GM19397 (cell line): ENCODE measurements around the gene EIF4E3.

ENCODE experiments used
- ATAC-seq: cut with Tn5 transposase; IDR thresholded peaks from one replicate; pipeline ENCODE4 v1.9.1; 2021; ENCODE audit warnings: mild to moderate bottlenecking, moderate library complexity; ENCODE audit not compliant: unreplicated experiment

EIF4E3 gene

GRCh38 chr3:71723452-71724170 lies 1.6 kb downstream of the EIF4E3 start:
- ATAC-seq = no peak

DNA sequence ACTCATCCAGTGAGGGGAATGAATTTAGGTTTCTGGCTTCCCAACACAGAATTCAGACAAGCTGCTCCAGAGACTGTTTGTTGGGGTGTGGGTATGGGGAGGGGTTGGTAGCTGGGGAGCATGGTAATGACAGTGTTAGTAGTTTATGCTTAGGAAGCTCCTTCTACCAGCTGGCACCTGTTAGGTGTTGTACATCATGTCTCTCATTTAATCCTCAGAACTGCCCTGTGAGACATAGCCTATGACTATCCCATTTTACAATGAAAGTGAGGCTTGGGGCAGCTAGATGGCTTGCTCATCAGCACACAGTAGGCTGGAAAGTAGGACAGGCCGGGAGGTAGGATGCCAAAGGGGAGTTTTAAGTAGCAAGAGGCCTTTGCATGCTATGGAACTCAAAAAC lies 2.5 kb downstream of the EIF4E3 start:
- ATAC-seq = no peak

GRCh38 chr3:71721651-71722157 lies 3.5 kb downstream of the EIF4E3 start:
- ATAC-seq = no peak

DNA sequence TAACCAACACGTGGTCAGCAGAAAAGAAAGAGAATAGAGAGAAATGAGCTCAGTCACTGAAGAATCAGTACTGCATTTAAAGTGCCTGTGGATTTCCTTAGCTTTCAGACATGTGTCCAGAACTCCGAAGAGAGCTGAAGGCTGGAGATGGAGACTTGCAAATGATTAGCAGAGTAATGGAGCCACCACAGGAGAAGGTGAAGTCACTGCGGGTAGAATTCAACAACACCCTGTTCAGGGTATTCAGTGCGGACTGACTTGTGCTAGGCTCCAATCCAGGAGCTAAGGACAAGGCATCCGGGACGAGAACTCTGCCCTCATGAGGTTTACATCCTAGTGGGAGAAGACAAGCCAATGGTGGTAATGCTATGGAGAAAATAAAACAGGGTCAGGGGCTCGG lies 4.2 kb downstream of the EIF4E3 start:
- ATAC-seq = no peak

GRCh38 chr3:71718072-71718471 lies 7.1 kb downstream of the EIF4E3 start:
- ATAC-seq = no peak

GRCh38 chr3:71714595-71714994 lies 10.6 kb downstream of the EIF4E3 start:
- ATAC-seq = no peak

DNA sequence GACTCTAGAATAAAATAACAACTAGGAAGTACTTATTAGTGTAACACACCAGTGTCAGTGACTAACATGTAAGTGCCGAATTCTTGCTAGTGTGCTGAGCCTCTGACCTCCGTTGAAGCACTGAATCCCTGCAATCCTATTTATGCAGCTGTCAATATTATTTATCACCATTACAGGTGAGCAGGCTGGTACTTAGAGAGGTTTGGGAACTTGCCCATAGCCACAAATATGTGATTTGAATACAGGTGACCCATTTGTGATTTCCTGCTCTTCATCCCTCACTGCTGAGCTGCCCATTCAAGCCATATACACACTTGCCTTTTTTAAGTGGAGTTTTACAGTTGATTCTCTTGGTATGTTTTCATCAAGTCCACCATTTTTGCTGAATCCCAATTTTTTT lies 12.2 kb downstream of the EIF4E3 start:
- ATAC-seq = no peak

DNA sequence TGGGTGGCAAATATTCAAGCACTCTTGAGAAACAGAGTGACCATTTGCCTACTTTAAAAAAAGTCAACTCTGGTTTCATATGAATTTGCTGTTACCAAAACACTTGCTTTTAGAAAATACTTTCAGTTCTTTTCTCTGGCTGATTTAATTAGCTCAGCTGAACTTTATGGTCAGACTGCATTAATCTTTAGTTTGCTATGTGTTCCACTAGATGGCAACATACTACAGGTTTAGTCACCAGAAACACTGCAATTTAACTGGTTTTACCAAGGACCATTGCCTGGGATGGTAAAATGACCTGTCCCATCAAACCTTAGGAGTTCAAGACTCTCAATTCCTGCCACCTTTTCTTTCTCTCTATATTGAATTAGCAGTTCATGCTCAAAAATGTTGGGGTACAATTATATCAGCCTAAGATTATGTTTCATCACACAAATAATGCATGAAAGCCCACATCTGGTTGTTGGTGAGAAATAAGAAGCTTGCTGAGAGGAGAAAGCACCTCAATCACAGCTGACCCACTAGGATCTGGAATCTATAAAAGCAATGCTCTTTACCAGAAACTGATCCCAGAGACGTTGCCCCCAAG lies 14.2 kb downstream of the EIF4E3 start:
- ATAC-seq = peak; percentile 70

DNA sequence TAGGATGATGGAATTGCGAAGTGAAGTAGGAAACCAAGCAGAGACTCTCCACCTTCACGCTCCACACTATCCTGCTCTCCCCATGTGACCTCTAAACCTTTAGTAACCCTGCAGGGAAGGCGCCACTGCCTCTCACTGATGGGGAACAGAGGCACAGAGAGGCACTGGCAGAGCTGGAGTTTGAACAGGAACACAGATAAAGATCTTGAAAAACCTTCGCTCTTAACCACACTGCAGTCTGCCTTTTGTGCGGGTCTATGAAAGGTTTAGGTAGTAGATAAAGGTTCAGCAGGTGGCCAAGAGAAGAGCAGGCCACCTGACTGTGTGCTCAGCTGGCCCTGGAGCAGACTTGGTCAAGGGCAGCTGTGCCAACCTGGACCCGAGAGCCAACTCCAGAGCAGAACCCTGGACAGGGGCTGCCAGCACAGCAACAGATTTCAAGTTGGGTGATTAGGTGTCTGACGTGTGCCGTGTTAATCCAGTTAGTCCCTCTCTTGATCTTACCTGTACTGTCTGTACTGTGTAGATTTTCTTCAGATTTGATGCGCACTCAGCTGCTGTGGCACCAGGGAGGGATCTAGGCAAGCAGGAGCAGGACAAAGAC lies 15.2 kb downstream of the EIF4E3 start:
- no peak for ATAC-seq

DNA sequence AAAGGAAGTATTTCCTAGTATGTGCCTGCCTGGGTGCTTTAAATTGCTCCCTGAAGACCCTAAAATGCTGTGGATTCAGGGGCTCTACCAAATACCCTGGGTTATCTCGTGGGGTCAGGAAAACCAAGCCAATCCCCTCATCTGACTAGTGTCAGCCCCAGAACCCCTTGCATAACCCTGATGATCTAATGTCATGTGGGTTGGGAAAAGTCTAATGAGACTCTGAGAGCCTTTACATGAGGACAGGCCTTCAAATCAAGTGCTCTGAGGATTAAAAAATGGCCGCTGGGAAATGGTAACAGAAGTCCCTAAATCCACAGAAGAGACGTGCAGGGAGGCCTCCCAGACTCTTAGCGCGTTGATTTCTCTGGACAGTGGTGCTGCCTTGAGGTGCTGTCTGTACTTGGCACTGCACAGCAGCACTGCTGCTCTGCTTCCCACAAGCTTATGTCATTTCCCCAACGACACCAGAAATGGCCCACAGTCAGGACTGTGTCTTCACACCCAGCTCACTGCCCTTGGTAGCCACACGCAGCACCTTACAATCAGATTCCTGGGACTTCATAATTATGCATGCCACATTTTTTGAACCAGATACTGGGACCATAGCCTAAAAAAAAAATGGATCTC lies 16.6 kb downstream of the EIF4E3 start:
- ATAC-seq = no peak

DNA sequence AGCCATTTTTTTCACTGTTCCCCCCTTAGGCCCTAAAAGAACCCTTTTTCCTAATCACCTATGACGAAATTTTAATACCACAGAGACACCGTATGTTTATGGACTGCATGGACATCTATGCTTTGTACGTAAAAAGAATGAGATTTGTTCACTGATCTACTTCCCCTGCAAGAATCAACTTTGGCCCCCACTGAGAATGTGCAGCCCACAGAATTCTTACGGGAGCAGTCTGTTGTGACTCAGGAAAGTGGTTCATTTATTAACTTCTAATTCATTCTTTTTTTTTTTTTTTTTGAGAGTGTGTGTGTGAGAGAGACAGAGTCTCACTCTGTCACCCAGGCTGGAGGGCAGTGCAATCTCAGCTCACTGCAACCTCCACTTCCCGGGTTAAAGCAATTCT lies 17.6 kb downstream of the EIF4E3 start:
- ATAC-seq = no peak

GRCh38 chr3:71705681-71706080 lies 19.5 kb downstream of the EIF4E3 start:
- ATAC-seq = no peak

GRCh38 chr3:71704915-71705314 lies 20.3 kb downstream of the EIF4E3 start:
- ATAC-seq = no peak

DNA sequence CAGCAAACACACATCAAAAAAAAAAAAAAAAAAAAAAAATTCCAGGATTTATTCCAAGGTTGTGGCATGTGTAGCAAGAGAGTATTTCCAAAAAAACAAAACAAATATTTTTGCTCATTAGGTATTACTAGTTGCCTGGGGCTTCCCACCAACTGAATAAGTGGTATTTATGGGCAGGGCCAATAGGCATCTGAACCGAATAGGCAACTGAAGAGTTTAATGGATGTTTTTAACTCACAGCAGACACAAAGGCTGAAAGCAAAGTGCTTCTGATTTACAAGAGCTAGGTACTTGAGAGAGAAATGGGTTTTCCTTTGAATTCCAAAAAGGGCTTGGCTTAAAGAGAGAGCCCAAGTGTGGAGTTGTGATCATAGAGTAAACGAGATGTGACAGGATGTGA lies 21.4 kb downstream of the EIF4E3 start:
- ATAC-seq = no peak

GRCh38 chr3:71702131-71703024 lies 22.8 kb downstream of the EIF4E3 start:
- no peak for ATAC-seq

DNA sequence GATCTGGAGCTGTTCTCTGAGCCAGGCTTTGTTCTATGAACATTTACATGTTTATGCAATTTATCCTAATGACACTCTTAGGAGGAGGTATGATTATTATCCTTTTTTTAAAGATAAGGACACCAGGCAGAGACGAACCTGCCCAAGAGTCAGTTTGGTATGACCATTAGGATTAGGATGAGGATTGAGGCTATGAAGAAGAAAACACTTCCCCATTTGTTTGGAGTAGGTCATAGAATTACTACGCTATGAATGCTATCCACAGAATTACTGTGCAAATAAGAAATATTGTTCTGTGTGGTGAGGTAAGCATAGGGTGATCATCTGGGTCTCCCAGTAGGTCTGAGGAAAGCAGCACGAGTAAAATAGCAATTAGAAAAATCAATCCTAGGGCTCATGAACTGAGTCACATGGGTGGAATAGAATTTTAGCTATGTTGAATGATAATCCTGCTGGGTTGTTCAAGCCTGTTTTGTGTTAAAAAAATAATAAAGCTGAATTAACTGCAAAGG lies 23.9 kb downstream of the EIF4E3 start:
- ATAC-seq = no peak

DNA sequence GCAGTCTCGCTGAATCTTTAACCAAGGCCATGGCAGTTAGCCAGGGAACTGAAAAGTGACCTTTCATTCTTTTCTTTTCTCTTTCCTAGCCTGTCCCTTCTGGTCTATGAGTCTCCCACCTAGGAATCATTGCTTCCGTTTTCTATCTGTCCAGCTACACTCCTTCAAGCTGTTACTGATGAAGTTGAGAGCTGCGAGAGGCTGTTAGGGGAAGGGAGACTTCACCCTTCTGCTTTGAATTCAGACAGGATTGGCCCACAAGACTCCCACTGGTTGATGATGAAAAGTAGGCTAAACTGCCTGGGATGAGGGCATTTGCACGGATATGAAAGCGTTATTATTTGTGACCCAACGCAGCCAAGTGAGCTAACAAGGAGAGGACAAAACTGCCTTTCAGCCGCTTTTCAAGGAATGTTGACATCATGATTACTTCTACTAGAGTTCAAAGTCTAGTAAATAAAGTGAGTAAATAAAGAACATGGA lies 30.2 kb downstream of the EIF4E3 start:
- ATAC-seq = no peak

DNA sequence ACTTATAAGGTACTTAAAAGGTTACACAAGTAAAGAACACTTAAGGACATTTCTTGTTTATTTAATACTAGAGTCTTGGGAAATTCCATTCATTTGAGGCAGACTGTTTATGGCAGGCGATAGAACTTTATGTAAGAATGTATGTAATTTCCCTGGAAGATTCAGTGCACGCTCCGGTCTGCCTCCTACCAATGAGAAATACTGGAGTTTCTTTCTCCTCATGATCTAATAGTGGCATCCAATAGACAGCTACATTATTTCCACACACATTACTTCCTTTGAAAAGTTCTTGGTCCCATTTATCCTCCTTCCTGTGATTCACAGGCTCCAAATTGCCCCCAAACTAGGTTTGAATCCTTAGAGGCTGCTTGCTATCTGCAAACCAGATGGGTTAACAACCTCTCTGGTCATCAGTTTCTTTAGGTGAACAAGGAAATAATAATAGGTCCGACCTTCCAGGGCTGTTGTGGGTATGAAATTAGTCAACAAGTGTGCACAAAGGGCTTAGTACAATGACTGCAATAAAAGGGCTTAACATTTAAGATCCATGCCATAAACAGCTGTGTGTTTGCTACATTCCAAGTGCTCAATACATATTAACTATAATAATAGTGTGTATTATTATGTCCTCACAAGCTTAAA lies 30.7 kb downstream of the EIF4E3 start:
- no peak for ATAC-seq

GRCh38 chr3:71693641-71694040 lies 31.6 kb downstream of the EIF4E3 start:
- ATAC-seq = no peak

DNA sequence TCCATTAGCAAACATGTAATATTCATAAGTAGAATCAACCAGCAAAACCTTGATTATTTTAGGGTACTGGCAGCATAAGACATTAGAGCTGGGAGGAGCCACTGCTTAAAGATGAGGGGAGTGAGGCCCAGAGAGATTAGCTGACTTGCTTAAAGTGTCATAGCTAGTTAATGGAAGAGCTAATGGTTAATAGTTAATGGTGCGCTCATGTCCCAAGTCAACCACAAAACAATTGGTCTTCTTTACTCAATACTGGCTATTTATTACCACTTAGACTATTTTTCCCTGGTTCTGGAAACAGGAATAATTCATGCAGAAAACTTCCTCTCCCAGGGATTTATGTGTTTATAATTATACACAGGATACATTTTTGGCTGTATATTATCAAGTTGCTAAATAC lies 33.1 kb downstream of the EIF4E3 start:
- no peak for ATAC-seq
